GM21717 (cell line): Measurements from ENCODE around the gene CCDC120.

ENCODE experiments used
- ATAC-seq: cut with Tn5 transposase; IDR thresholded peaks from one replicate; pipeline ENCODE4 v1.9.1; 2021; ENCODE audit warnings: mild to moderate bottlenecking, moderate library complexity; ENCODE audit not compliant: unreplicated experiment

Gene CCDC120

GRCh38 chrX:49058794-49059193 lies at the start of gene CCDC120:
CCDC120 (plus strand) TSS chrX:49058999; CDS start chrX:49062042, 3,043 bp downstream.
- no peak for ATAC-seq

GRCh38 chrX:49019050-49019449 lies 39.7 kb upstream of the CCDC120 start:
- no peak for ATAC-seq

- no peak for ATAC-seq
Measured at GRCh38 chrX:49019599-49020249, 39.1 kb upstream of the CCDC120 start.

GRCh38 chrX:49029876-49030275 lies 28.9 kb upstream of the CCDC120 start:
- ATAC-seq = no peak

GRCh38 chrX:49030283-49030682 lies 28.5 kb upstream of the CCDC120 start:
- no peak for ATAC-seq

GRCh38 chrX:49037883-49038475 lies 20.8 kb upstream of the CCDC120 start:
- ATAC-seq = no peak

- ATAC-seq = no peak
Measured at GRCh38 chrX:49039598-49040375, 19.0 kb upstream of the CCDC120 start.

- ATAC-seq = no peak
Measured at GRCh38 chrX:49040376-49040955, 18.3 kb upstream of the CCDC120 start.

GRCh38 chrX:49041744-49042580 lies 16.8 kb upstream of the CCDC120 start:
- no peak for ATAC-seq

GRCh38 chrX:49042581-49043219 lies 16.1 kb upstream of the CCDC120 start:
- ATAC-seq = peak; percentile 15

- ATAC-seq = peak; percentile 78
Measured at GRCh38 chrX:49043220-49043986, 15.4 kb upstream of the CCDC120 start, which contains the start of gene TFE3. TFE3 (minus strand) TSS chrX:49043357; CDS start chrX:49043226, 131 bp downstream.

- ATAC-seq = no peak
Measured at GRCh38 chrX:49043987-49044281, 14.9 kb upstream of the CCDC120 start.

GRCh38 chrX:49053223-49054072 lies 5.4 kb upstream of the CCDC120 start:
- ATAC-seq = no peak

- ATAC-seq = no peak
Measured at GRCh38 chrX:49054073-49054762, 4.6 kb upstream of the CCDC120 start.

- ATAC-seq = no peak
Measured at GRCh38 chrX:49059201-49059600, 402 bp downstream of the CCDC120 start.

- ATAC-seq = no peak
Measured at GRCh38 chrX:49059681-49060085, 884 bp downstream of the CCDC120 start.

GRCh38 chrX:49060914-49061313 lies 2.1 kb downstream of the CCDC120 start:
- no peak for ATAC-seq

GRCh38 chrX:49061490-49061889 lies 2.7 kb downstream of the CCDC120 start:
- no peak for ATAC-seq
